Ovary (tissue), 3 donors: Measurements from ENCODE around the gene TPM4.

Experiments
- POLR2A ChIP-seq: fragments of 450-650 bp; IDR thresholded peaks from one replicate; pipeline ENCODE4 v1.6.1; 2017; ENCODE audit warnings: antibody characterized with exemption, mild to moderate bottlenecking, moderate library complexity
- TF ChIP-seq, protein P1 (sequence below), 3 donors: fragments of 450-650 bp in 2 of 3; fragments of 200-600 bp in 1 of 3; IDR thresholded peaks; one replicate each; pipeline versions ENCODE4 v1.5.1 to v1.8.0; 2016 to 2022; ENCODE audit warnings: antibody characterized with exemption in 3 of 3, mild to moderate bottlenecking in 1 of 3
- donor health status: DM: no; HTN: no; CAD: no.

DNA sequence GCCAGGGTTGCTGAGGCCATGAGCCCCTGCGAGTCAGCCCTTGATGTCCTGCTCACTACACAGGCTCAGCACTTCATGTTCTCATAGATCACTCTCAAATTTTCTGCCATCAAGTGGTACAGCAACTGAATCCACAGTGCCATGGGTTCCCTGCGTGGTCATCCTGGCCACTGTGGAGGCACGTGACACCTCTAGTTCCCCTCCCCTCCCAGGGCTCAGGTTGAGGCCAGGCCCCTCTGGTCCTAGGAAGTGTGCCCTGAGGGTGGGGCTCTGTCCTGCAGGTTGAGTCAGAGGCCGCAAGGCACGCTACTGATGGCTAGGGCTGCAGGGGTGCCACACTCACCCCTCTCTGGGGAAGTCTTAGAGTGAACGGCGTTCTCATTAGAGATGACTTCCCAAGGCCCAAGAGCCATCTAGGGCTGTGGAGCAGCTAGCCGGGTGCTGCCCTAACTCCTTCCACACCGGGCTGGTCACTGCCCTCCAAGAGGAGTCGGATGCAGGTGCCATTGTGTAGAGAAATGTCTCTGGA lies 39.8 kb upstream of the TPM4 start:
- TF ChIP-seq, protein P1, sequence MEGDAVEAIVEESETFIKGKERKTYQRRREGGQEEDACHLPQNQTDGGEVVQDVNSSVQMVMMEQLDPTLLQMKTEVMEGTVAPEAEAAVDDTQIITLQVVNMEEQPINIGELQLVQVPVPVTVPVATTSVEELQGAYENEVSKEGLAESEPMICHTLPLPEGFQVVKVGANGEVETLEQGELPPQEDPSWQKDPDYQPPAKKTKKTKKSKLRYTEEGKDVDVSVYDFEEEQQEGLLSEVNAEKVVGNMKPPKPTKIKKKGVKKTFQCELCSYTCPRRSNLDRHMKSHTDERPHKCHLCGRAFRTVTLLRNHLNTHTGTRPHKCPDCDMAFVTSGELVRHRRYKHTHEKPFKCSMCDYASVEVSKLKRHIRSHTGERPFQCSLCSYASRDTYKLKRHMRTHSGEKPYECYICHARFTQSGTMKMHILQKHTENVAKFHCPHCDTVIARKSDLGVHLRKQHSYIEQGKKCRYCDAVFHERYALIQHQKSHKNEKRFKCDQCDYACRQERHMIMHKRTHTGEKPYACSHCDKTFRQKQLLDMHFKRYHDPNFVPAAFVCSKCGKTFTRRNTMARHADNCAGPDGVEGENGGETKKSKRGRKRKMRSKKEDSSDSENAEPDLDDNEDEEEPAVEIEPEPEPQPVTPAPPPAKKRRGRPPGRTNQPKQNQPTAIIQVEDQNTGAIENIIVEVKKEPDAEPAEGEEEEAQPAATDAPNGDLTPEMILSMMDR (IDR thresholded peaks at IDR 0.05), result no peak
- TF ChIP-seq POLR2A, result no peak
